Peyer's patch (tissue), 4 donors: ENCODE measurements around the gene TOP1.

Experiments
- POLR2A ChIP-seq, 2 donors: fragments of 450-650 bp; IDR thresholded peaks; one replicate each; pipeline ENCODE4 v1.5.1; 2017; ENCODE audit warnings: antibody characterized with exemption in 2 of 2, mild to moderate bottlenecking in 2 of 2, moderate library complexity in 2 of 2
- TF ChIP-seq, protein P1 (sequence below), 6 experiments: fragments of 450-650 bp in 4 of 6; fragments of 200-600 bp in 2 of 6; sonication (generic) in 1 of 6; IDR thresholded peaks; one replicate each; pipeline ENCODE4 v1.5.1; 2017 to 2019; ENCODE audit warnings: antibody characterized with exemption in 6 of 6, mild to moderate bottlenecking in 3 of 6, moderate library complexity in 1 of 6

DNA sequence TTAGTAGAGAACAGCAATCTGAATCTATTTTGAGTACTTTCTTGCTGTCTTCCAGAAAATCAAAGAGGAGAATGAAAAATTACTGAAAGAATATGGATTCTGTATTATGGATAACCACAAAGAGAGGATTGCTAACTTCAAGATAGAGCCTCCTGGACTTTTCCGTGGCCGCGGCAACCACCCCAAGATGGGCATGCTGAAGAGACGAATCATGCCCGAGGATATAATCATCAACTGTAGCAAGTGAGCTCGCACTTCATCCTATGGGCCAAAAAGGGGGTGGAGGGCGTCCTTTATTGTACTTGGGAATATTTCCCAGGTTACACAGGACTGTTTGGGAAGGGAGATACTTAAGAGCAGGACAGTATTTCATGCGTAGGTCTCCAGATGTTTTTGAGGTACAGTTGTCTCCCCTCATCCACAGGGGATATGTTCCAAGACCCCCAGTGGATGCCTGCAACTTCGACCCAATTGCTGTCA lies 71.4 kb downstream of the TOP1 start:
- TF ChIP-seq, protein P1, sequence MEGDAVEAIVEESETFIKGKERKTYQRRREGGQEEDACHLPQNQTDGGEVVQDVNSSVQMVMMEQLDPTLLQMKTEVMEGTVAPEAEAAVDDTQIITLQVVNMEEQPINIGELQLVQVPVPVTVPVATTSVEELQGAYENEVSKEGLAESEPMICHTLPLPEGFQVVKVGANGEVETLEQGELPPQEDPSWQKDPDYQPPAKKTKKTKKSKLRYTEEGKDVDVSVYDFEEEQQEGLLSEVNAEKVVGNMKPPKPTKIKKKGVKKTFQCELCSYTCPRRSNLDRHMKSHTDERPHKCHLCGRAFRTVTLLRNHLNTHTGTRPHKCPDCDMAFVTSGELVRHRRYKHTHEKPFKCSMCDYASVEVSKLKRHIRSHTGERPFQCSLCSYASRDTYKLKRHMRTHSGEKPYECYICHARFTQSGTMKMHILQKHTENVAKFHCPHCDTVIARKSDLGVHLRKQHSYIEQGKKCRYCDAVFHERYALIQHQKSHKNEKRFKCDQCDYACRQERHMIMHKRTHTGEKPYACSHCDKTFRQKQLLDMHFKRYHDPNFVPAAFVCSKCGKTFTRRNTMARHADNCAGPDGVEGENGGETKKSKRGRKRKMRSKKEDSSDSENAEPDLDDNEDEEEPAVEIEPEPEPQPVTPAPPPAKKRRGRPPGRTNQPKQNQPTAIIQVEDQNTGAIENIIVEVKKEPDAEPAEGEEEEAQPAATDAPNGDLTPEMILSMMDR (IDR thresholded peaks at IDR 0.05), result no peak
- TF ChIP-seq POLR2A (IDR thresholded peaks at IDR 0.05), result no peak
